GM23248 (cell line): Measurements from ENCODE around the gene KDM6B.

ENCODE experiments used
- EZH2 ChIP-seq: fragments of 200-600 bp; sonication (generic); IDR thresholded peaks from 2 replicates; pipeline ENCODE4 v1.6.1; 2018; ENCODE audit warnings: antibody characterized with exemption, mild to moderate bottlenecking; ENCODE audit not compliant: insufficient read depth, poor library complexity, severe bottlenecking
- EZH2phosphoT487 ChIP-seq: fragments of 200-600 bp; sonication (generic); IDR thresholded peaks from 2 replicates; pipeline ENCODE4 v1.6.1; 2018; ENCODE audit warnings: antibody characterized with exemption, moderate library complexity, mild to moderate bottlenecking, low read depth; ENCODE audit not compliant: insufficient read depth

- TF ChIP-seq EZH2 (no peak), EZH2phosphoT487 (no peak)
Observed at GRCh38 chr17:7806587-7806986, 27.4 kb upstream of the KDM6B start.
